A549 (cell line): ENCODE results near the gene PEX26.

ENCODE experiments used
- BHLHE40 ChIP-seq: IDR thresholded peaks from 2 replicates; pipeline ENCODE4 v1.6.1; 2012; ENCODE audit warnings: low read depth, low read length, inconsistent platforms
- CHD2 ChIP-seq: fragments of 150-350 bp; IDR thresholded peaks from 2 replicates; pipeline ENCODE4 v1.6.1; 2014; ENCODE audit warnings: low read length; ENCODE audit not compliant: partially characterized antibody
- CHD4 ChIP-seq: fragments of 200-600 bp; sonication (generic); IDR thresholded peaks from 2 replicates; pipeline ENCODE4 v1.6.1; 2016; ENCODE audit warnings: antibody characterized with exemption, mild to moderate bottlenecking, borderline replicate concordance
- CTCF ChIP-seq: fragments of >200 bp; sonication (Bioruptor Twin); formaldehyde crosslinking; IDR thresholded peaks from 3 replicates; pipeline ENCODE4 v1.5.1; 2016
- ELK1 ChIP-seq: fragments of 150-350 bp; IDR thresholded peaks from 2 replicates; pipeline ENCODE4 v1.6.1; 2014; ENCODE audit warnings: low read depth, mild to moderate bottlenecking, low read length
- EP300 ChIP-seq, 2 experiments: fragments of >200 bp; sonication (Bioruptor Twin); formaldehyde crosslinking; IDR thresholded peaks; 2 replicates in 1 of 2; 3 replicates in 1 of 2; pipeline ENCODE4 v1.6.1; 2016 to 2017
- HOXA7 ChIP-seq: fragments of 250-450 bp; sonication (Bioruptor Pico); IDR thresholded peaks from 2 replicates; pipeline ENCODE4 v1.5.0; 2020; ENCODE audit warnings: mild to moderate bottlenecking, moderate library complexity
- MYC ChIP-seq: IDR thresholded peaks from 2 replicates; pipeline ENCODE4 v1.6.1; 2012; ENCODE audit warnings: mild to moderate bottlenecking, inconsistent platforms, low read length, improper control_type of control experiment, borderline replicate concordance
- PHF8 ChIP-seq: fragments of 200-600 bp; sonication (generic); IDR thresholded peaks from 2 replicates; pipeline ENCODE4 v1.6.1; 2016; ENCODE audit warnings: low read depth, mild to moderate bottlenecking, antibody characterized with exemption, moderate library complexity, borderline replicate concordance
- POLR2A ChIP-seq: IDR thresholded peaks from 2 replicates; pipeline ENCODE4 v1.6.1; 2012; ENCODE audit warnings: mild to moderate bottlenecking, low read length
- RAD21 ChIP-seq, 2 experiments: fragments of >200 bp in 1 of 2; sonication (Bioruptor Twin) in 1 of 2; formaldehyde crosslinking in 1 of 2; IDR thresholded peaks in 1 of 2; conservative IDR thresholded peaks in 1 of 2; 2 replicates in 1 of 2; 3 replicates in 1 of 2; pipeline ENCODE4 v1.6.1; 2012 to 2018; ENCODE audit warnings: inconsistent platforms in 1 of 2
- RCOR1 ChIP-seq: fragments of 150-350 bp; IDR thresholded peaks from 2 replicates; pipeline ENCODE4 v1.6.1; 2014; ENCODE audit warnings: antibody characterized with exemption, low read length, low read depth
- SMC3 ChIP-seq: fragments of >200 bp; sonication (Bioruptor Twin); formaldehyde crosslinking; IDR thresholded peaks from 3 replicates; pipeline ENCODE4 v1.6.1; 2018; ENCODE audit warnings: inconsistent platforms

GRCh38 chr22:18109410-18110193 lies 31.8 kb downstream of the PEX26 start:
- TF ChIP-seq RCOR1 (no peak), CHD2 (no peak), POLR2A (no peak), RAD21 (conservative IDR thresholded peaks at IDR 0.05 in 1 of 2, IDR thresholded peaks at IDR 0.05 in 1 of 2) (no peak), EP300 (IDR thresholded peaks at IDR 0.05) (no peak), CTCF (no peak), PHF8 (no peak), HOXA7 (CRISPR knock-in tag) (no peak), BHLHE40 (no peak), MYC (no peak), SMC3 (no peak), CHD4 (no peak), ELK1 (no peak)
